Liver (tissue), 9 donors: Measurements from ENCODE around the gene DNMT3A. TPM values are rescaled to one million over a fixed set of nuclear protein-coding genes. Genes with fewer than 3 reads are reported as not detected.

Source experiments
- DNase-seq: peaks from one replicate; pipeline ENCODE4 v3.0.0-alpha.2; 2017; ENCODE audit warnings: low spot score
- H3K27ac ChIP-seq, 2 donors: one replicate each; pipeline ENCODE4 v1.7.0; 2013; ENCODE audit warnings: inconsistent platforms in 2 of 2, low read length in 2 of 2, control low read depth in 1 of 2, low read depth in 1 of 2, mild to moderate bottlenecking in 1 of 2
- H3K27me3 ChIP-seq, 4 donors: one replicate each; pipeline versions ENCODE4 v1.6.1 to v1.7.0; 2013; ENCODE audit warnings: low read length in 3 of 4, inconsistent platforms in 1 of 4, mild to moderate bottlenecking in 1 of 4, moderate library complexity in 1 of 4; ENCODE audit not compliant: control insufficient read depth in 4 of 4, insufficient read depth in 4 of 4
- H3K36me3 ChIP-seq, 4 donors: one replicate each; pipeline versions ENCODE4 v1.6.1 to v1.7.0; 2013; ENCODE audit warnings: low read length in 3 of 4, mild to moderate bottlenecking in 3 of 4, low read depth in 1 of 4, moderate library complexity in 1 of 4; ENCODE audit not compliant: control insufficient read depth in 4 of 4, insufficient read depth in 3 of 4
- H3K4me1 ChIP-seq, 4 donors: one replicate each; pipeline versions ENCODE4 v1.6.1 to v1.7.0; 2013; ENCODE audit warnings: low read length in 3 of 4, mild to moderate bottlenecking in 3 of 4, moderate library complexity in 1 of 4; ENCODE audit not compliant: control insufficient read depth in 4 of 4, insufficient read depth in 4 of 4
- H3K4me3 ChIP-seq, 3 donors: one replicate each; pipeline versions ENCODE4 v1.6.1 to v1.7.0; 2013; ENCODE audit warnings: low read length in 3 of 3, control low read depth in 1 of 3, low read depth in 1 of 3, mild to moderate bottlenecking in 1 of 3
- H3K9ac ChIP-seq, 2 donors: one replicate each; pipeline ENCODE4 v1.7.0; 2013; ENCODE audit warnings: low read length in 2 of 2, mild to moderate bottlenecking in 2 of 2, moderate library complexity in 2 of 2, control low read depth in 1 of 2, low read depth in 1 of 2
- H3K9me3 ChIP-seq, 4 donors: one replicate each; pipeline versions ENCODE4 v1.6.1 to v1.7.0; 2013; ENCODE audit warnings: low read length in 3 of 4; ENCODE audit not compliant: control insufficient read depth in 4 of 4
- EGR1 ChIP-seq, 2 donors: IDR thresholded peaks; 2 replicates each; pipeline ENCODE4 v1.6.1; 2016 to 2018; ENCODE audit warnings: antibody characterized with exemption in 2 of 2, low read depth in 2 of 2
- FOXA1 ChIP-seq: IDR thresholded peaks from 2 replicates; pipeline ENCODE4 v1.6.1; 2016; ENCODE audit warnings: antibody characterized with exemption
- FOXA2 ChIP-seq: IDR thresholded peaks from 2 replicates; pipeline ENCODE4 v1.6.1; 2016; ENCODE audit warnings: antibody characterized with exemption
- GABPA ChIP-seq, 2 donors: IDR thresholded peaks in 1 of 2; conservative IDR thresholded peaks in 1 of 2; 2 replicates each; pipeline ENCODE4 v1.6.1; 2016; ENCODE audit warnings: antibody characterized with exemption in 2 of 2, mild to moderate bottlenecking in 1 of 2, moderate library complexity in 1 of 2
- HNF4A ChIP-seq, 2 donors: conservative IDR thresholded peaks; 2 replicates each; pipeline ENCODE4 v1.6.1; 2016; ENCODE audit warnings: antibody characterized with exemption in 2 of 2, mild to moderate bottlenecking in 2 of 2
- HNF4G ChIP-seq: IDR thresholded peaks from 2 replicates; pipeline ENCODE4 v1.6.1; 2016; ENCODE audit warnings: antibody characterized with exemption
- JUND ChIP-seq, 2 donors: IDR thresholded peaks; 2 replicates each; pipeline ENCODE4 v1.6.1; 2016; ENCODE audit warnings: antibody characterized with exemption in 2 of 2
- NR2F2 ChIP-seq: IDR thresholded peaks from 2 replicates; pipeline ENCODE4 v1.6.1; 2016; ENCODE audit warnings: antibody characterized with exemption
- RAD21 ChIP-seq, 2 donors: IDR thresholded peaks; 2 replicates each; pipeline ENCODE4 v1.6.1; 2016; ENCODE audit warnings: antibody characterized with exemption in 2 of 2, mild to moderate bottlenecking in 2 of 2
- RXRA ChIP-seq, 2 donors: IDR thresholded peaks; 2 replicates each; pipeline ENCODE4 v1.6.1; 2017 to 2018; ENCODE audit warnings: antibody characterized with exemption in 2 of 2, mild to moderate bottlenecking in 1 of 2
- SP1 ChIP-seq: IDR thresholded peaks from 2 replicates; pipeline ENCODE4 v1.6.1; 2018; ENCODE audit warnings: antibody characterized with exemption, mild to moderate bottlenecking
- TAF1 ChIP-seq: conservative IDR thresholded peaks from 2 replicates; pipeline ENCODE4 v1.6.1; 2016; ENCODE audit warnings: antibody characterized with exemption, mild to moderate bottlenecking
- YY1 ChIP-seq: IDR thresholded peaks from 2 replicates; pipeline ENCODE4 v1.6.1; 2016; ENCODE audit warnings: antibody characterized with exemption, mild to moderate bottlenecking
- WGBS: extraction: QIAGEN DNeasy Blood & Tissue Kit; methylation state at CpG from one replicate; pipeline ENCODE4 v1.1.7; 2013; 5-methylcytosine and 5-hydroxymethylcytosine counted together
- polyA plus RNA-seq, 2 donors: library from polyadenylated mRNA; stranded (reverse) in 1 of 2; unstranded in 1 of 2; fragments of 200-250 nt in 1 of 2; fragments of >200 nt in 1 of 2; fragmentation: Nextera tagmentation in 1 of 2; extraction: Ambion mirVana in 1 of 2; gene quantifications; one replicate each; pipeline versions ENCODE4 v1.2.1 to v1.2.3, GENCODE V29; 2013 to 2015
- total RNA-seq, 2 donors: library from RNA; depleted of rRNA; stranded (reverse); fragments of >200 nt; gene quantifications; one replicate each; pipeline ENCODE4 v1.2.3, GENCODE V29; 2014
- TF ChIP-seq, protein P1 (sequence below): IDR thresholded peaks from 2 replicates; pipeline ENCODE4 v1.6.1; 2016; ENCODE audit warnings: antibody characterized with exemption, mild to moderate bottlenecking
- TF ChIP-seq, protein P2 (sequence below): IDR thresholded peaks from 2 replicates; pipeline ENCODE4 v1.6.1; 2016; ENCODE audit warnings: antibody characterized with exemption
- TF ChIP-seq, protein P3 (sequence below): IDR thresholded peaks from 2 replicates; pipeline ENCODE4 v1.6.1; 2016; ENCODE audit warnings: antibody characterized with exemption
- TF ChIP-seq, protein P4 (sequence below): fragments of 150-350 bp; IDR thresholded peaks from 2 replicates; pipeline ENCODE4 v1.5.1; 2017; ENCODE audit warnings: improper control_type of control experiment, low read depth, low read length; ENCODE audit not compliant: missing input control
- TF ChIP-seq, protein P5 (sequence below): IDR thresholded peaks from 2 replicates; pipeline ENCODE4 v1.6.1; 2016; ENCODE audit warnings: antibody characterized with exemption
- donor health status: healthy.
- donor health status: healthy.
- donor health status: healthy.
- donor health status: healthy.
- donor health status: healthy.

DNMT3A gene
- total and polyA plus RNA-seq, 4 donors: 3.5 to 24.2 (median 8.1) TPM

DNA sequence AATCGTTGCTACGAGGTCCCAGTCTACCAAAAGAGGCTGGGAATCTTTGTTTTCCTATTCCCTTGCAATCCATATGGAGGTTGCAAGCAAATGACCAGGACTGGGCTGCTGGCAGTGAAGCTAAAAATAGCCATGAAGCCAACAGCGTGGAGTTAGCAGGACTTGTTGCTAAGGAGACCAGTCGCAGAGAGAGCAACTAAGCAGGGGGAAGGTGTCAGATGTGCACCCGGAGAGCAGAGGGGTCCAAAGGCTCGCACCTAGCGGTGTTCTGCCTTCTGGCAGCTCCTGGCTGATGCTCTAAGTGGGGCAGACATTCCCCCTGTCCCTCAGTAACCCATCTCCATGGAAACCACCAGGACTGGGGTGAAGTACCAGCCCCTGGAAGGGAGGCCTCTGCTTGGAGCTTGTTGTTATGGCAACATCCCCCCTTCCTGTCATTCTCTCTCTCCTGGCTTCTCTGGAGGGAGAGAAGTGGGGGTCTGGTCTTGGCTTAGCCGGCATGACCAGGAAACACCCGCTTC, 84.6 kb downstream of the DNMT3A start:
- H3K27me3 ChIP-seq: no peaks in the 10 kb centered on the region
- H3K4me3 ChIP-seq: no peak overlapping the region
- no peaks in the 10 kb centered on the region for H3K9me3 ChIP-seq
- 71% methylated on average over 9 of the region's 9 CpGs for WGBS
- H3K4me1 ChIP-seq: peaks cover 0 to 5% (median 1%) of the 10 kb centered on the region in 4 donors
- H3K36me3 ChIP-seq: peaks cover 0 to 23% (median 12%) of the 10 kb centered on the region in 4 donors
- TF ChIP-seq, protein P1, sequence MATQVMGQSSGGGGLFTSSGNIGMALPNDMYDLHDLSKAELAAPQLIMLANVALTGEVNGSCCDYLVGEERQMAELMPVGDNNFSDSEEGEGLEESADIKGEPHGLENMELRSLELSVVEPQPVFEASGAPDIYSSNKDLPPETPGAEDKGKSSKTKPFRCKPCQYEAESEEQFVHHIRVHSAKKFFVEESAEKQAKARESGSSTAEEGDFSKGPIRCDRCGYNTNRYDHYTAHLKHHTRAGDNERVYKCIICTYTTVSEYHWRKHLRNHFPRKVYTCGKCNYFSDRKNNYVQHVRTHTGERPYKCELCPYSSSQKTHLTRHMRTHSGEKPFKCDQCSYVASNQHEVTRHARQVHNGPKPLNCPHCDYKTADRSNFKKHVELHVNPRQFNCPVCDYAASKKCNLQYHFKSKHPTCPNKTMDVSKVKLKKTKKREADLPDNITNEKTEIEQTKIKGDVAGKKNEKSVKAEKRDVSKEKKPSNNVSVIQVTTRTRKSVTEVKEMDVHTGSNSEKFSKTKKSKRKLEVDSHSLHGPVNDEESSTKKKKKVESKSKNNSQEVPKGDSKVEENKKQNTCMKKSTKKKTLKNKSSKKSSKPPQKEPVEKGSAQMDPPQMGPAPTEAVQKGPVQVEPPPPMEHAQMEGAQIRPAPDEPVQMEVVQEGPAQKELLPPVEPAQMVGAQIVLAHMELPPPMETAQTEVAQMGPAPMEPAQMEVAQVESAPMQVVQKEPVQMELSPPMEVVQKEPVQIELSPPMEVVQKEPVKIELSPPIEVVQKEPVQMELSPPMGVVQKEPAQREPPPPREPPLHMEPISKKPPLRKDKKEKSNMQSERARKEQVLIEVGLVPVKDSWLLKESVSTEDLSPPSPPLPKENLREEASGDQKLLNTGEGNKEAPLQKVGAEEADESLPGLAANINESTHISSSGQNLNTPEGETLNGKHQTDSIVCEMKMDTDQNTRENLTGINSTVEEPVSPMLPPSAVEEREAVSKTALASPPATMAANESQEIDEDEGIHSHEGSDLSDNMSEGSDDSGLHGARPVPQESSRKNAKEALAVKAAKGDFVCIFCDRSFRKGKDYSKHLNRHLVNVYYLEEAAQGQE: no peak
- TF ChIP-seq, protein P2, sequence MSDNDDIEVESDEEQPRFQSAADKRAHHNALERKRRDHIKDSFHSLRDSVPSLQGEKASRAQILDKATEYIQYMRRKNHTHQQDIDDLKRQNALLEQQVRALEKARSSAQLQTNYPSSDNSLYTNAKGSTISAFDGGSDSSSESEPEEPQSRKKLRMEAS: no peak
- TF ChIP-seq TAF1: no peak
- TF ChIP-seq HNF4A (conservative IDR thresholded peaks at IDR 0.05): no peak
- TF ChIP-seq GABPA (IDR thresholded peaks at IDR 0.05 in 1 of 2, conservative IDR thresholded peaks at IDR 0.05 in 1 of 2): no peak
- TF ChIP-seq SP1: no peak
- no peak for TF ChIP-seq HNF4G
- TF ChIP-seq RXRA (IDR thresholded peaks at IDR 0.05): no peak
- no peak for TF ChIP-seq NR2F2
- TF ChIP-seq FOXA1: no peak
- no peak for TF ChIP-seq FOXA2
- TF ChIP-seq RAD21 (IDR thresholded peaks at IDR 0.05): no peak
- no peak for TF ChIP-seq JUND (IDR thresholded peaks at IDR 0.05)
- no peak for DNase-seq
- H3K9ac ChIP-seq: no peak overlapping the region
- H3K27ac ChIP-seq: no peak overlapping the region

DNA sequence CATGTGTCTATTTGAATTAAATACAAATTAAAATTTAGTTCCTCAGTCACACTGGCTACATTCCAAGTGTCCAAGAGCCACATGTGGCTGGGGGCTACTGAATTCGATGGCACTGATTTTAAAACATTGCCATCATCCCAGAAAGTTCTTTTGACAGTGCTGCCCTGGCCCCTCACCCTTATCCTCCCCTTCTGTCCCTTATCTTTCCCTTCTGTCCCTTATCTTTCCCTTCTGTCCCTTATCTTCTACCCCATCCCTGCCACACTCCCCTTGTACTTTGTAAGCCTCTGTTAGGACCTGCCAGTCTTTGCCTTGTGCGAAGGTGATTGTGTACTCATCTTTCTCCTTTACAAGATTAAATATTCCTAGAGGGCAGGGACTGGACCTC, 85.2 kb downstream of the DNMT3A start:
- H3K27ac ChIP-seq: no peak overlapping the region
- TF ChIP-seq, protein P3, sequence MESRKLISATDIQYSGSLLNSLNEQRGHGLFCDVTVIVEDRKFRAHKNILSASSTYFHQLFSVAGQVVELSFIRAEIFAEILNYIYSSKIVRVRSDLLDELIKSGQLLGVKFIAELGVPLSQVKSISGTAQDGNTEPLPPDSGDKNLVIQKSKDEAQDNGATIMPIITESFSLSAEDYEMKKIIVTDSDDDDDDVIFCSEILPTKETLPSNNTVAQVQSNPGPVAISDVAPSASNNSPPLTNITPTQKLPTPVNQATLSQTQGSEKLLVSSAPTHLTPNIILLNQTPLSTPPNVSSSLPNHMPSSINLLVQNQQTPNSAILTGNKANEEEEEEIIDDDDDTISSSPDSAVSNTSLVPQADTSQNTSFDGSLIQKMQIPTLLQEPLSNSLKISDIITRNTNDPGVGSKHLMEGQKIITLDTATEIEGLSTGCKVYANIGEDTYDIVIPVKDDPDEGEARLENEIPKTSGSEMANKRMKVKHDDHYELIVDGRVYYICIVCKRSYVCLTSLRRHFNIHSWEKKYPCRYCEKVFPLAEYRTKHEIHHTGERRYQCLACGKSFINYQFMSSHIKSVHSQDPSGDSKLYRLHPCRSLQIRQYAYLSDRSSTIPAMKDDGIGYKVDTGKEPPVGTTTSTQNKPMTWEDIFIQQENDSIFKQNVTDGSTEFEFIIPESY: no peak
- no peak for TF ChIP-seq FOXA2
- TF ChIP-seq, protein P4, sequence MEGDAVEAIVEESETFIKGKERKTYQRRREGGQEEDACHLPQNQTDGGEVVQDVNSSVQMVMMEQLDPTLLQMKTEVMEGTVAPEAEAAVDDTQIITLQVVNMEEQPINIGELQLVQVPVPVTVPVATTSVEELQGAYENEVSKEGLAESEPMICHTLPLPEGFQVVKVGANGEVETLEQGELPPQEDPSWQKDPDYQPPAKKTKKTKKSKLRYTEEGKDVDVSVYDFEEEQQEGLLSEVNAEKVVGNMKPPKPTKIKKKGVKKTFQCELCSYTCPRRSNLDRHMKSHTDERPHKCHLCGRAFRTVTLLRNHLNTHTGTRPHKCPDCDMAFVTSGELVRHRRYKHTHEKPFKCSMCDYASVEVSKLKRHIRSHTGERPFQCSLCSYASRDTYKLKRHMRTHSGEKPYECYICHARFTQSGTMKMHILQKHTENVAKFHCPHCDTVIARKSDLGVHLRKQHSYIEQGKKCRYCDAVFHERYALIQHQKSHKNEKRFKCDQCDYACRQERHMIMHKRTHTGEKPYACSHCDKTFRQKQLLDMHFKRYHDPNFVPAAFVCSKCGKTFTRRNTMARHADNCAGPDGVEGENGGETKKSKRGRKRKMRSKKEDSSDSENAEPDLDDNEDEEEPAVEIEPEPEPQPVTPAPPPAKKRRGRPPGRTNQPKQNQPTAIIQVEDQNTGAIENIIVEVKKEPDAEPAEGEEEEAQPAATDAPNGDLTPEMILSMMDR: no peak
- TF ChIP-seq HNF4A (conservative IDR thresholded peaks at IDR 0.05): no peak
- TF ChIP-seq, protein P1: no peak
- TF ChIP-seq, protein P5, sequence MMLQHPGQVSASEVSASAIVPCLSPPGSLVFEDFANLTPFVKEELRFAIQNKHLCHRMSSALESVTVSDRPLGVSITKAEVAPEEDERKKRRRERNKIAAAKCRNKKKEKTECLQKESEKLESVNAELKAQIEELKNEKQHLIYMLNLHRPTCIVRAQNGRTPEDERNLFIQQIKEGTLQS: no peak
- no peak for TF ChIP-seq NR2F2
- no peak for TF ChIP-seq HNF4G
- no peak for TF ChIP-seq TAF1
- no peak for TF ChIP-seq FOXA1
- TF ChIP-seq RAD21 (IDR thresholded peaks at IDR 0.05): no peak
- no peak for TF ChIP-seq YY1
- no peak for TF ChIP-seq EGR1 (IDR thresholded peaks at IDR 0.05; ENCODE audit: low read depth in 2 of 2)
- TF ChIP-seq JUND (IDR thresholded peaks at IDR 0.05): no peak
- TF ChIP-seq RXRA (IDR thresholded peaks at IDR 0.05): no peak
- TF ChIP-seq SP1: no peak
- TF ChIP-seq GABPA (IDR thresholded peaks at IDR 0.05 in 1 of 2, conservative IDR thresholded peaks at IDR 0.05 in 1 of 2): no peak
- H3K9ac ChIP-seq: no peak overlapping the region
- peaks cover 0 to 23% (median 12%) of the 10 kb centered on the region in 4 donors for H3K36me3 ChIP-seq
- H3K27me3 ChIP-seq: no peaks in the 10 kb centered on the region
- no peak overlapping the region for H3K4me3 ChIP-seq
- DNase-seq: no peak
- no peaks in the 10 kb centered on the region for H3K9me3 ChIP-seq
- H3K4me1 ChIP-seq: peaks cover 3 to 11% (median 5%) of the 10 kb centered on the region in 4 donors
- 89% methylated on average over 2 of the region's 2 CpGs for WGBS
